GM11168 (cell line): ENCODE data around the gene SSBP3.

Source experiments
- in situ Hi-C: fragments of 300-500 bp; cut with MboI; formaldehyde crosslinking; loops from one replicate; pipeline ENCODE4 v1.12.0; 2022; ENCODE audit warnings: low sequenced_read_pairs; ENCODE audit not compliant: unreplicated experiment

Gene SSBP3

GRCh38 chr1:54375712-54376429, 30.3 kb downstream of the SSBP3 start:
- in situ Hi-C loops: no loop called here

GRCh38 chr1:54375298-54375697, 30.9 kb downstream of the SSBP3 start:
- in situ Hi-C loops: no loop called here

DNA sequence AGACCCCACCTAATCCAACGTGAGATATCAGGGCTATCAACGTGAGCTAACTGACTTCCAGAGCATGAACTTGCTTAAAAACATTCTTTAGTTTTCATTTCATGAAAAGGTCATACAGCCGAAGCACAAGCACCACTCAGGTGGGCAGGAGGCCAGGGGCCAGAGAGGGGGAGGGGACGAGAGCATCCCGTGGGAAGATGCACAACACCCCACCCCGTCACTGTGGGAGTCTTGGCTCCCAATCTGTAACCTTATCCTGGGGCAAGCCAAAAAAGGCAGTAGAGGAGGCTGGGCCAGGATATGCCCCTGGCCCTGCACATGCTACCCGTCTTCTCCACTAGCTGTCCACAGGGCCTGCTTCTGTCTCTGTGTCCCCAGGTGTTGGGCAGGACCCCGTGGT, 31.4 kb downstream of the SSBP3 start:
- in situ Hi-C loops: no loop called here

GRCh38 chr1:54372978-54373377, 33.2 kb downstream of the SSBP3 start:
- in situ Hi-C loops: no loop called here

DNA sequence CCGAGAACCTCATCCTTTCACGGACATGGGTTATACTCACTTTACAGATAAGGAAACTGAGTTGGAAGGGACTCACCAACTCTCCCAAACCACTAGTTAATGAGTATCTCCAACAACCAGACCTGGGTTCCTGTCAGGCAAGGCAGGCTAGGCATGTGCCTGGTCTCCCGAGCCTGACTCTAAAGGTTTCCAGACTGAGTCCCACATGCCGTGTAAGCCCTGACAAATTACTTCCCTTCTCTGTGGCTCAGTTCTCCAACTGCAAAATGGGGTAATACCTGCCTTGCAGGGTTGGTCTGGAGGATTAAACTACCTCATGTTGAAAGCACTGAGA, 34.3 kb downstream of the SSBP3 start:
- in situ Hi-C loops: no loop called here

GRCh38 chr1:54371038-54371941, 34.9 kb downstream of the SSBP3 start:
- in situ Hi-C loops: no loop called here

DNA sequence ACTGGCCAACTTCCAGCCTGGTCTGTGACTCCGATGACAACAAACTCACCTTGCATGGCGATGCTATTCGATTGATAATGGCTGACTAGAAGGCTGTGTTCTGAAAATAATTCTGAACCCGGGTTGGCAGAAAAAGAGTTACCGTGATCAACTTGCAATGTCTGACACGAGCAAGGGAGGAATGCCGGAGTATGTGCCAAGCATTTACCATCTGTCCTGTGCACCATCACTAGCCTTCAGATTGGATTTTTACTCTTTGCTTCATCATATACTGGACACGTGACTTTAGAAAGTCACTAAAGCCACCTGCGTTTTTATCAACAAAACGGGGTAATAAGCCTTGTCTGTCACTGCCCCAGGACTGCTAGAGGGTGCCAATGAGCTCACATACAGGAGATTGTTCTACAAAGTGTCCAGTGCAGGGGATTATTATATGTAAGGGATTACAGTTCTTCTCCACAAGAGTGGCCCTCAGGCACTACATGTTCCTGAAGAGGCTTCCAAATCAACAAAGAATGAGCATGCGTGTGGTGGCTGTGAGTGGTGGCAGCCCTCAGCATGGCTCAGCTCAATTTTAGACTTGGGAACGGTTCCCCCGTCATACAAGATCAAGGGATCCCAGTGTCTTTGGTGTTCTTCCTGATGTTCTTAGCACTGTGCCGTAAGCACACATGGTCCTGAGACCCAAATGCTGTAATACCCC, 35.8 kb downstream of the SSBP3 start:
- in situ Hi-C loops: no loop called here

DNA sequence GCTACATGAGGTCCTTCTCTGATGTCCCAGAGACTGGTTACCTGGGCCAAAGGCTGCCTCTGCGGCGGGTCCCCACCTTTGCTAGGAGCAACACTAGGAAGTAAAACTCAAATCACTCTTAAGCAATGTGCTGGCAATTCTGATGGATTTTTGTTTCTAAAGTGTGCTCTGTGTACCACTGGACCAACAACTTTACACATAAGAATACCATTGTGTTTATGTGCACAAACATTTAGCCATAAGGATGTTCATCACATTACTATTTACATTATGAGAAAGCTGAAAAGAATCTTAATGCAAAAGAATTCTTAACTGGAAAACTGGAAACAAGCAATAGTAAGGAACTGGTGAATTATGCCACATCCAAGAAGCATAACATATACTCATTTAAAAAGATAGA, 38.6 kb downstream of the SSBP3 start:
- in situ Hi-C loops: no loop called here

GRCh38 chr1:54365847-54366246, 40.3 kb downstream of the SSBP3 start:
- in situ Hi-C loops: no loop called here

- in situ Hi-C loops: no loop called here
Measured at GRCh38 chr1:54365398-54365797, 40.8 kb downstream of the SSBP3 start.

DNA sequence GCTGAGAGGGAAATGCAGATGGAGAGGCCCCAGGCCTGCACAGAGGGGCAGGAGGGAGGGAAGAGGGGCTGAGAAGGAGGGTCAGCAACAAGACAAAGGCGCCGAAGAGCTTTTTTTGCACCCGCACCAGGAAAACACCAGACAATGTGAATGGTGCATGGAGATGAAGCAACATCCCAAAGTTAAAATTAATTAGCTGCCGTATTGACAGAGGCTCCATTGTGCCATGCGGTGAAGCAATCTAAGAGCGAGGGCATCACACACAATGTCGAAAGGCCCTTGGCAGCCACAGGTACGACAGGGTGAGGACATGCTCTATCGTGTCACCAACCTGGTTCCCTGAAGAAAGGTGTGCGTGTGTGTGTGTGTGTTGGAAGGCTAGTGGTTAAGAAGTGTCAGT, 41.2 kb downstream of the SSBP3 start:
- in situ Hi-C loops: no loop called here

DNA sequence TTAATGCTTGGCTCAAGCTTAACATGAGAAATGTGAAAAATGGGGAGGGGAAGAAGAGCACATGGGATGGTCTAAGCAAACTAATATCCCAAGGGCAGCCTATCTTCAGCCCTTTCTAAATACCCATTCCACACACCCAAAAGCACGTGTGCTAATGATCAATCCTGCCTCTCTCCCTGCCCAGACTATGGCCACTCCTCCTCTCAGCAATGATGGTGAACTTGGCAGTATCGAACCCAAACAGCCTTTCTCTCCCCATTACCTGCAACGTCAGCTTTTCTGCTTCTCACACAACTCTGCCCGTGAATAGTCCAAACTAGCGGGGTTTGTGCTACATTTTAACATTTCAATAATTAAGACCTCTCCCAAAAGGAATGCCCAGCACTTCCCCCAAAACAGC, 41.6 kb downstream of the SSBP3 start:
- in situ Hi-C loops: no loop called here

DNA sequence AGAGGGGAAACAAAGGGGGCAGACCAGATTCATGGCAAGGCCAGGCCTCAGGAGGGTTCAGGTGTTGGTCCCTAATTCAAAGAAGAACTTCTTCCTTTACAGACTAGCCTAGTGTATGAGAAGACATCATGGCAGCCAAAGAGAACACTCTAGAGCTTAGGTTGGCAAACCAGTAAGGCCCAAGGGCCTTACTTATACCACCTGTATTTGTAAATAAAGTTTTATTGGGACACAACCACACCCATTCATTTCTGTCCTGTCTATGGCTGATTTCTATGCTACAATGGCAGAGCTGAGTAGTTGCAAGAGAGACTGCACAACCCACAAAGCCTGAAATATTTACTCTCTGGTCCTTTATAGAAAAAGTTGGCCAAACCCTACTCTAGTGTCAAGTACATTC, 42.3 kb downstream of the SSBP3 start:
- in situ Hi-C loops: no loop called here

- in situ Hi-C loops: no loop called here
Measured at GRCh38 chr1:54362881-54363340, 43.3 kb downstream of the SSBP3 start.

DNA sequence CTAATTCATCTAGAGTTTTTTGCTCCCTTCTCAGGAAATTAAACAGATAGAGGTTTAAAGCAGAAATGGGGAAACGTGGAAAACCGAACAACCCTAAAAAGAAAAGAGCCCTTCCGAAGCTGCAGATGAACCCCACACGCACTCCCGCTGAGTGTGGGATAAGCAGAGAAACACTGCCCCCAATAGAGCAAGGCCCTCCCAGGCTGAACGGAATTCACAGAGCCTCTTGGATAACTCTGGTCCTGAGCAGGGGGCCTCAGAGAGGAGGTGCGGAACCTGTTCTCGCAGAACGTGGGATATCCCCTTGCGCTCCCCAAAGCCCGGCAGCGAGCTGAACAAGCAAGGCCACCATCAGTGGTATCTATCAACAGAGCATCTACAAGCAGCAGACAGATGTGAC, 44.9 kb downstream of the SSBP3 start:
- in situ Hi-C loops: no loop called here

GRCh38 chr1:54360165-54361005, 45.8 kb downstream of the SSBP3 start:
- in situ Hi-C loops: no loop called here

DNA sequence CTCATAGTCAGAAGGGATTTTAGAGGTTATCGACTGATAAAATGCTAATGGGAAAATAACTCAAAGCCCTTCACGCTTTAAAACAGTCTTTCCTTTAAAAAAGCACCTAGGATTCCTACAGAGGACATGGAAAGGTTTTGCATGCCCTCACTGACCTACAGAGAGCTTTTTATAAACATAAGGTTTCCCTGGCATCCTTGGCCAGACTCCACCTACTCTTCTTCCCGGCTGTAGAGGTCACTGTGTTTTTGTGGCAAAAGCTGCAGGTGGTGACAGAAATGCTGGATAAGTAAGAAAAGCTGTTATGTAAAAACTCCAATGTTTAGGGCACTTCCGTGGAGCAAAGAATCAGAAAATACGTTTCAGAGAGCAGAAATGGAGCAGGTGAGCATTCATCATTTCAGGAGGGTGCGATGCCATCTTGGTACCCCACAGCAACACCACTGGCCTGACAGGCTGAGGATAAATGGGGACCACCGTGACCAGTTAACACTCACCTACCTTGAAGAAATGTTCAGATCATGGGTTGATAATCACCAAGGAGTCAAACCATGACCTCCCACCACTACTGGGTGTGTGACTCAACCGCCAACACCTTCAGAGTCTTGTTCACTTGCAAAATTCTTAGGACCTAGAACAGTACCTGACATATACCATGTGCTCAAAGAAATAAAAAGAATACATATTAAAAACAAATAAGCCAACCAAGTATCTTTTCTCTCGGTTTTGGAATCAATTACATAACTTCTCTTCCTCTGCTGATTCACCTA, 46.6 kb downstream of the SSBP3 start:
- in situ Hi-C loops: no loop called here

DNA sequence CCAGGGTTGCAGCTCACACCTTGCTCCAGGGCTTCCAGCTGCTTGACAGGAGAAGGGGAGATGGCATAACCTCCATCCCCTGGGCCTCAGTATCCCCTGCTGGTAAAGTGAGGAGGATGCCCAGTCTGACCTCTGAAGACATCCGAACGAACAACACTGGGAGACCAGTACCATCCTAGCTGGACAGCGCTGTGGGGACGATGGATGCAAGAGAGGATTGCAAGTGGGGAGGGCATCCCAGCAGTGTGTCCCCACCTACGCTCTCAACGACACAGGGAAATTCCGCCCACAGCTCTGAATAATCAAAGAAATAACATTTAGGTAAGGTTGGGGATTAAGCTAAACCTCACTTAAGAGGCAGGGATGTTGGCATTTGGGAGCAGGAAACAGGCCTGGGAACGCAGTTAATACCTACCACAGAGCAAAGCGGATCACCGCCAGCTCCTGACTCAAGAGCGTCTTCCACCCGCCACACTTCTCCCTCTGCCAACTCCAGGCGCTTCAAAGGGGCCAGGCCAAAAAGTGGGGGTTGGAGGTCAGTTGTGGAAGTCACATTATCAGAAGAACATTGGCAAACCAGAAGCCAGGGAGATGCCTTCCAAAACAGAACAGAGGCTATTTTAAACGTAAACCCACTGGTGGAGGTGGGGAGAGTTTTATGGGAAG, 47.6 kb downstream of the SSBP3 start:
- in situ Hi-C loops: no loop called here

- in situ Hi-C loops: no loop called here
Measured at GRCh38 chr1:54357967-54358366, 48.2 kb downstream of the SSBP3 start.
